Inflammatory macrophage treated with lipopolysaccharide for 4 hours (primary cell): ENCODE data around the gene GP1BB.

Experiments
- DNase-seq: peaks from one replicate; pipeline ENCODE4 v3.0.0-alpha.2; 2020

Gene GP1BB

GRCh38 chr22:19742160-19743066 is 19.1 kb downstream of the GP1BB start:
- no peak for DNase-seq

- no peak for DNase-seq
Measured at GRCh38 chr22:19743081-19743480, 19.7 kb downstream of the GP1BB start.

- no peak for DNase-seq
Measured at GRCh38 chr22:19743651-19744050, 20.3 kb downstream of the GP1BB start.

GRCh38 chr22:19744350-19745006 is 21.1 kb downstream of the GP1BB start:
- DNase-seq: no peak

- DNase-seq: no peak
Measured at GRCh38 chr22:19745155-19746101, 22.1 kb downstream of the GP1BB start.

GRCh38 chr22:19746726-19747125 is 23.4 kb downstream of the GP1BB start:
- DNase-seq: no peak

GRCh38 chr22:19747551-19747950 is 24.2 kb downstream of the GP1BB start:
- DNase-seq: no peak

- no peak for DNase-seq
Measured at GRCh38 chr22:19748139-19748538, 24.8 kb downstream of the GP1BB start.

GRCh38 chr22:19748991-19749664 is 25.8 kb downstream of the GP1BB start:
- DNase-seq: no peak

GRCh38 chr22:19749876-19750275 is 26.5 kb downstream of the GP1BB start:
- no peak for DNase-seq

GRCh38 chr22:19750507-19751490 is 27.5 kb downstream of the GP1BB start:
- no peak for DNase-seq

GRCh38 chr22:19751497-19752245 is 28.3 kb downstream of the GP1BB start:
- no peak for DNase-seq

- no peak for DNase-seq
Measured at GRCh38 chr22:19753090-19753842, 29.9 kb downstream of the GP1BB start.

GRCh38 chr22:19753996-19754700 is 30.8 kb downstream of the GP1BB start:
- no peak for DNase-seq

GRCh38 chr22:19754701-19755144 is 31.4 kb downstream of the GP1BB start:
- no peak for DNase-seq

- DNase-seq: no peak
Measured at GRCh38 chr22:19755145-19755710, 31.9 kb downstream of the GP1BB start.

GRCh38 chr22:19755722-19756287 is 32.5 kb downstream of the GP1BB start:
- DNase-seq: no peak
